HG03066 (cell line): ENCODE data around the gene KPNA4.
"Not testable (repeated sequence)": the region's sequence is repeated elsewhere in the genome, so short reads cannot be mapped to it uniquely, and the experiment has no call there.

Source experiments
- ATAC-seq: cut with Tn5 transposase; IDR thresholded peaks from one replicate; pipeline ENCODE4 v1.9.1; 2021; ENCODE audit warnings: low read depth; ENCODE audit not compliant: unreplicated experiment

Gene KPNA4

GRCh38 chr3:160573955-160574525 lies 8.7 kb upstream of the KPNA4 start:
- not testable (repeated sequence) for ATAC-seq

- no peak for ATAC-seq
Measured at GRCh38 chr3:160569894-160570652, 4.7 kb upstream of the KPNA4 start.

- ATAC-seq, result no peak
Measured at GRCh38 chr3:160568989-160569388, 3.6 kb upstream of the KPNA4 start.

DNA sequence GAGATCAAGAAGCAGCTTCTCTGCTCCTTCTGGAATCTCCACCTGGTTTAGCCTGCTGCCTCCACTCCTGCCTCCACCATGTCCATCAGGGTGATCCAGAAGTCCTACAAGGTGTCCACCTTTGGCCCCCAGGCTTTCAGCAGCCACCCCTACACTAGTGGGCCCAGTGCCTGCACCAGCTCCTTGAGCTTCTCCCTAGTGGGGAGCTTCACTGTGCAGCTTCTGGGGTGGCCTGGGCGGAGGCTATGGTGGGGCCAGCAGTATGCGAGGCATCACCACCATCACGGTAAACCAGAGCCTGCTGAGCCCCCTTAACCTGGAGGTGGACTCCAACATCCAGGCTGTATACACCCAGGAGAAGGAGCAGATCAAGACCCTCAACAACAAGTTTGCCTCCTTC lies 2.4 kb upstream of the KPNA4 start:
- ATAC-seq, result no peak

DNA sequence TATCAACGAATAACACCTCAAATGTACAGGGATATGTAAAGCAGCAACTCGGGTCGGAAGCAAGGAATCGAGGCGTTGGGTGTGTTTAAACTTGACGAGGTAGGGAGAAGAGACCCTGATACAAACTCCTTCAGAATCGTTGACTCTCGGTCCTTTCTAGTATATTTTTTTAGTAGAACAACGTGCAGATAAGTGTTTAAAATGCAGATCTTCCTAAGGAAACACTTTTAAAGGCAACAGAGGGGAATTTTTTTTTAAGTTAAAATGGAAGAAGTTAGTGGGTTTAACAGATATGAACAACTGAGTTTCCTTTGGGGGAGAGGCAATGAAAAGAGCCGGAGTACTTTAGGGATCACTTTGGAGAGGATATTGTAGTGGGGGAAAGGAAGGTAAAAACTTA lies 1.1 kb upstream of the KPNA4 start:
- ATAC-seq, result no peak

DNA sequence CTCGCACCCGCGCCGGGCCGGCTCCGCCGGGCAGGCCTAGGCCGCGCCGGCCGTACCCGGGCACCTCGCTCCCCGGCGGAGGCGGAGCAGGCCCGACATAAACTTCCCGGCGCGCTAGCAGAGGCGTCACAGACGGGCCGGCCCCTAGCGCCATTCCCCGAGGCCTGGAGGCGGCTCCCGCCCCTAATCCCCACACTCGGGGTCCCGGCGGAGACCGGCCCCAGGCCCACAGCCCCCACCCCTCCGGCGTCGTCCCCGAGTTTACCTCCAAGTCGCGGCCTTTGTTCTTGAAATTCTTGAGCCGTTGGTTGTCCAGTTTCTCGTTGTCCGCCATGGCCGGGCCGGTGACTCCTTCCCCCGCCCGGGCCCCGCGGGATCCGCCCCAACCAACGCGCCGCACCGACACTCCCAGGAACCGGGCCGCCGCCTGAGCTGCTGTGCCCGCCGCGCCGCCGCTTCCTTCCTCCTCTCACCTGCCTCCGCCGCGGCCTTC lies 376 bp downstream of the KPNA4 start:
- ATAC-seq, result peak; percentile 47

DNA sequence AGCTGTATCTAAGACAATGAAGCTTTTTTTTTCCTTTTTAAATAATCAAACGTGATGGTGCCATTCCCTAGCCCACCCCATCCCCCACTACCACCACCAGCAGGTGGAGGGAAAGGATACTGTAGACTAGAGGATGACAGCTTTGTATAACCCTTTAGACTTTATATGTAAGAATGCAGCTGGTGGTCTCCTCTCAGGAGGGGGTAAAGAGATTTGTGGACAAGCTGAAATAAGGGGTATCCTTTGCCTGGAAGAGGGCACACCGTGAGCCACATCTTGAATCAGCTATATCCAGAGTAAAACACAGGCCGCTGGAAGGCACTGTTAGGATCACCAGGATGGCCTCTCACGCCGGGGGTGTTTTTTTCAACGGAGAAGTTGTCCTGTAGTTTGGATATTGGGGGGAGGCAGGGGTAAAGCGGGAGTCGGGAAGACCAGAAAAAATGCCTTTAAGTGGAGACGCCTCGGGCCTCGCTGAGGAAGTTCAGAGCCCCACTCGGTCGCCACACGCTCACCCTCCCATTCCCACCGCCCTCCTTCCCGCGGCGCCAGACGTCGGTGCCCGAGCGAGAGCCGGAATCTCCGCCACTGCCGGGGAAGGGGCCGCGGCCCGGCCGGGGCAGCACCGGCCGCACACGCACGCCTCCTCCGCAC lies 986 bp downstream of the KPNA4 start:
- ATAC-seq, result no peak

GRCh38 chr3:160562952-160563351 lies 2.4 kb downstream of the KPNA4 start:
- ATAC-seq, result no peak

- no peak for ATAC-seq
Measured at GRCh38 chr3:160557571-160557970, 7.8 kb downstream of the KPNA4 start.

GRCh38 chr3:160556141-160556540 lies 9.2 kb downstream of the KPNA4 start:
- no peak for ATAC-seq

GRCh38 chr3:160554980-160555379 lies 10.4 kb downstream of the KPNA4 start:
- ATAC-seq, result no peak

- ATAC-seq, result no peak
Measured at GRCh38 chr3:160553827-160554226, 11.5 kb downstream of the KPNA4 start.

- ATAC-seq, result no peak
Measured at GRCh38 chr3:160546727-160547126, 18.6 kb downstream of the KPNA4 start.

DNA sequence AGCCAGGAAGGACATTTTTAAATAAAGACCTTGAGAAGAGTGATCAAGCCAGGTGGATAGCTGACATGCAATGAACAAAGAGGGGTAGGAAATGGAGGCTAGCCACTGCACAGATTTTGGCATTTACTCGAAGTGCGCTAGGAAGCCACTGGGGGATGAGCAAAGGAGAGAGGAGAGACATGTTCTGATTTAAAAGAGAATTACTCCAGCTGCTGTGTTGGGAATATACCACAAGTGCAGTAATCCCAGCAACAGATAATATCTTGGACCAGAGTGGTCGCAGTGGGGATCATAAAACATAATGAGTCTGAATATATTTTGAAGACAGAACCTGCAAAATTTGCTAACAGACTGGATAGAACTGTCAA lies 19.9 kb downstream of the KPNA4 start:
- ATAC-seq, result no peak

GRCh38 chr3:160544844-160545503 lies 20.4 kb downstream of the KPNA4 start:
- no peak for ATAC-seq

DNA sequence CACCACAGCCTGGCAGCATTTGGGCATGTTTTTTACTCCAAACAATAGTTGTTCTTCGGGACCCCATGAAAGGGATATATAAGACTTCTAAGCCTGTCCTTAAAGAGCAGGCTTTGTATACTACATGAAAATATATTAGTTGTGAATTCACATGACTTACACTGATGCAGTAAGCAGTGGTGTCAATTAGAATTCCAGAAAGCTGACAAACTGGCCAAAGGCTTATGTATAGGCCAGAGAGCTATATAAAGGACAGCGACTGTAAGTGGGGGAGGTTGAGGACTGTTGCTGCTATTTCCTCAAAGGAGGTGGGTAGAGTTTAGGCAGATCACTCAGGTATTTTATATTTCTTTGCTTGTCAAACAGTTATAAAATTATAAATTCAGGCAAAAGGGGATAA lies 24.8 kb downstream of the KPNA4 start:
- no peak for ATAC-seq

GRCh38 chr3:160538895-160539294 lies 26.5 kb downstream of the KPNA4 start:
- no peak for ATAC-seq

DNA sequence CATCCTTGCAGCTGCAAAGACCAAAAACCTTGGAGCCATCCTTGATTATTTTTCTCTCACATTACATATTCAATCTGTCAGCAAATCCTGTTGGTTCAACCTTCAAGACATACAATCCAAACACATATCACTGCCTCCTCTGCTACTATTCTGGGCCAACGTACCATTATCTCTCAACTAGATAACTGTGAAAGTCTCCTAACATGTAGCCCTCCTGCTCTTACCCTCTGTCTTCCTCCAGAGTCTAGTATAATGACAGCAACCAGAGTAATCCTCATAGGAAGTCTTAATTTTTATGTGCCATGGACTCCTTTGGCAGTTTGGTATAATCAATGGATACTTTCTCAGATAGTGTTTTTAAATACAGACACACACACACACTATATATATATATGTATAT lies 27.6 kb downstream of the KPNA4 start:
- ATAC-seq, result no peak

GRCh38 chr3:160532371-160532770 lies 33.0 kb downstream of the KPNA4 start:
- ATAC-seq, result no peak

DNA sequence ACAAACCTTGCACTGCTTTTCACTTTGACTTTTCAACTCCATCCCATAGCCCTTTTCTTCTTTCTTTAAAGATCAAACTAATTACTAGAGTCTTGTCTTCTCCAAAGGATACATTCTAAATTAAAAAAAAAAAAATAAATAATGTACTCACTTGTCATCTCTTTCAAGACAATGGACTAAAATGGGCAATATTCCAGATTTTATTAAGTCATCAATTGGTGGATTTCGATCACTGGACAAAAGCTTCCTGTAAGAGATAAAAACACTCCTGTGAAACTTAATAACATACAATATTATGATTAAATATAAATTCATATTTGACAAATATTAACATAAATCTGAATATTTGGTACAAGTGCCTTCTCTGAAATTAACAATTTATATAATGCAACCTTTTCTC lies 34.1 kb downstream of the KPNA4 start:
- ATAC-seq, result no peak

DNA sequence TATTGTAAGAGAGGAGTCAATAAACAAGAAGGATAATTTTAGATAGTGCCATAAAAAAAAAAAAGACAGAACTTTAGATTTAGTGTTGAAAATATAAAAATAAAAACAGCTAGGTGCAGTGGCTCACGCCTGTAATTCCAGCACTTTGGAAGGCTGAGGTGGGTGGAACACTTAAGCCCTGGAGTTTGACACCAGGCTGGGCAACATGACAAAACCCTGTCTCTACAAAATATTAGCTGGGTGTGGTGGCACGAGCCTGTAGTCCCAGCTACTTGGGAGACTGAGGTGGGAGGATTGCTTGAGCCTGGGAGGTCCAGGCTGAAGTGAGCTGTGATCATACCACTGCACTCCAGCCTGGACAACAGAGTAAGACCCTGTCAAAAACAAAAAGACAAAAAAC lies 49.0 kb downstream of the KPNA4 start:
- not testable (repeated sequence) for ATAC-seq
